ENCODE measurements around the gene ERN2.

Gene ERN2

GRCh38 chr16:23683487-23683886, 29.5 kb downstream of the ERN2 start:
- no peak for DNase-seq

GRCh38 chr16:23682181-23682580, 30.8 kb downstream of the ERN2 start:
- DNase-seq = no peak

- no peak for DNase-seq
Observed at GRCh38 chr16:23679986-23680336, 33.1 kb downstream of the ERN2 start.

- DNase-seq = peak; percentile 14
Observed at GRCh38 chr16:23679274-23679985, 33.6 kb downstream of the ERN2 start.

- peak; percentile 86 for DNase-seq
Observed at GRCh38 chr16:23678430-23679273, 34.4 kb downstream of the ERN2 start, which contains the start of gene PLK1. Gene PLK1 (plus strand): TSS chr16:23678889. CDS start chr16:23678933, 44 bp downstream.

GRCh38 chr16:23676924-23677480, 36.0 kb downstream of the ERN2 start:
- no peak for DNase-seq

- DNase-seq = no peak
Observed at GRCh38 chr16:23673971-23674614, 38.9 kb downstream of the ERN2 start.

GRCh38 chr16:23670137-23670776, 42.8 kb downstream of the ERN2 start:
- no peak for DNase-seq

- no peak for DNase-seq
Observed at GRCh38 chr16:23668873-23669272, 44.1 kb downstream of the ERN2 start.

GRCh38 chr16:23668225-23668624, 44.8 kb downstream of the ERN2 start:
- DNase-seq = no peak

GRCh38 chr16:23667355-23667659, 45.7 kb downstream of the ERN2 start:
- DNase-seq = no peak

GRCh38 chr16:23666571-23667354, 46.3 kb downstream of the ERN2 start:
- no peak for DNase-seq

GRCh38 chr16:23663918-23664317, 49.1 kb downstream of the ERN2 start:
- DNase-seq = no peak

- no peak for DNase-seq
Observed at GRCh38 chr16:23651943-23652468, 61.0 kb downstream of the ERN2 start.

GRCh38 chr16:23650674-23651416, 62.2 kb downstream of the ERN2 start:
- no peak for DNase-seq

- no peak for DNase-seq
Observed at GRCh38 chr16:23642246-23642774, 70.7 kb downstream of the ERN2 start.

GRCh38 chr16:23640931-23641765, 71.9 kb downstream of the ERN2 start, which contains the start of the genes DCTN5 and PALB2:
Gene DCTN5 (plus strand): TSS chr16:23641466. CDS start chr16:23641543, 77 bp downstream.
Gene PALB2 (minus strand): TSS chr16:23641310. CDS start chr16:23641157, 153 bp downstream.
- peak; percentile 92 for DNase-seq

- DNase-seq = no peak
Observed at GRCh38 chr16:23640615-23640930, 72.4 kb downstream of the ERN2 start.

Data from NCI-H1092 (cell line).